Measurements from ENCODE around the gene SRD5A3. TPM values are rescaled to one million over a fixed set of nuclear protein-coding genes. Genes with fewer than 3 reads are reported as not detected.

The SRD5A3 gene
- total and polyA plus RNA-seq, 2 experiments from 2014 or later = 5.9 to 24.1 TPM

GRCh38 chr4:55311792-55312488 lies 34.1 kb upstream of the SRD5A3 start:
- peak in 1 of 2 donors; percentile 40 for DNase-seq (ENCODE audit: low read depth in 1 of 2, low spot score in 1 of 2)
- Histone ChIP-seq H3K4me3 (no peak overlapping the region), H3K9me3 (ENCODE audit: low read depth) (no peaks in the 10 kb centered on the region), H3K27ac (no peak overlapping the region), H3K27me3 (no peaks in the 10 kb centered on the region), H3K4me1 (ENCODE audit: low read depth) (peaks cover 5% of the 10 kb centered on the region), H3K36me3 (no peaks in the 10 kb centered on the region)
- TF ChIP-seq CTCF (IDR thresholded peaks at IDR 0.05; ENCODE audit: low read depth, low read length) = no peak

- TF ChIP-seq CTCF (IDR thresholded peaks at IDR 0.05; ENCODE audit: low read depth, low read length) = peak; percentile 79
- no peak overlapping the region for H3K27ac ChIP-seq
- H3K27me3 ChIP-seq = no peaks in the 10 kb centered on the region
- no peak overlapping the region for H3K4me3 ChIP-seq
- H3K9me3 ChIP-seq (ENCODE audit: low read depth) = no peaks in the 10 kb centered on the region
- peak; percentile 25 to 72 for DNase-seq (ENCODE audit: low read depth in 1 of 2, low spot score in 1 of 2)
- H3K4me1 ChIP-seq (ENCODE audit: low read depth) = peaks cover 5% of the 10 kb centered on the region
- H3K36me3 ChIP-seq = no peaks in the 10 kb centered on the region
Observed at GRCh38 chr4:55312489-55313101, 33.4 kb upstream of the SRD5A3 start.

GRCh38 chr4:55314141-55314820 lies 31.8 kb upstream of the SRD5A3 start:
- TF ChIP-seq CTCF (IDR thresholded peaks at IDR 0.05; ENCODE audit: low read depth, low read length) = no peak
- Histone ChIP-seq H3K4me1 (ENCODE audit: low read depth) (peaks cover 10% of the 10 kb centered on the region), H3K27ac (peak overlapping the region; percentile 14), H3K9me3 (ENCODE audit: low read depth) (no peaks in the 10 kb centered on the region), H3K36me3 (no peaks in the 10 kb centered on the region), H3K4me3 (no peak overlapping the region), H3K27me3 (no peaks in the 10 kb centered on the region)
- DNase-seq (ENCODE audit: low read depth in 1 of 2, low spot score in 1 of 2) = no peak

- no peak for TF ChIP-seq CTCF (IDR thresholded peaks at IDR 0.05; ENCODE audit: low read depth, low read length)
- peak in 1 of 2 donors; percentile 56 for DNase-seq (ENCODE audit: low read depth in 1 of 2, low spot score in 1 of 2)
- Histone ChIP-seq H3K27ac (no peak overlapping the region), H3K9me3 (ENCODE audit: low read depth) (no peaks in the 10 kb centered on the region), H3K27me3 (no peaks in the 10 kb centered on the region), H3K36me3 (no peaks in the 10 kb centered on the region), H3K4me1 (ENCODE audit: low read depth) (peaks cover 22% of the 10 kb centered on the region), H3K4me3 (no peak overlapping the region)
Observed at GRCh38 chr4:55318175-55319129, 27.6 kb upstream of the SRD5A3 start.

- Histone ChIP-seq H3K27me3 (no peaks in the 10 kb centered on the region), H3K36me3 (no peaks in the 10 kb centered on the region), H3K9me3 (ENCODE audit: low read depth) (no peaks in the 10 kb centered on the region), H3K4me3 (no peak overlapping the region), H3K27ac (no peak overlapping the region), H3K4me1 (ENCODE audit: low read depth) (peaks cover 17% of the 10 kb centered on the region)
- DNase-seq (ENCODE audit: low read depth in 1 of 2, low spot score in 1 of 2) = peak; percentile 91
- peak; percentile 65 for TF ChIP-seq CTCF (IDR thresholded peaks at IDR 0.05; ENCODE audit: low read depth, low read length)
Observed at GRCh38 chr4:55321707-55322264, 24.3 kb upstream of the SRD5A3 start.

All from cardiac muscle cell (in vitro differentiated cells and primary cell).